CD4-positive, alpha-beta T cell treated with Interleukin-15 for 1 hour (primary cell): ENCODE measurements around the gene AKR7A2.
"Not testable (repeated sequence)": the region's sequence is repeated elsewhere in the genome, so short reads cannot be mapped to it uniquely, and the experiment has no call there.

Experiments used
- DNase-seq: peaks from one replicate; pipeline ENCODE4 v3.0.0-alpha.2; 2020

The AKR7A2 gene

GRCh38 chr1:19324665-19324990, 12.7 kb upstream of the AKR7A2 start:
- DNase-seq = no peak

GRCh38 chr1:19323987-19324664, 12.2 kb upstream of the AKR7A2 start:
- DNase-seq = no peak

- no peak for DNase-seq
These were observed 10.5 kb upstream of the AKR7A2 start for GRCh38 chr1:19322481-19322880.

- no peak for DNase-seq
These were observed 9.1 kb upstream of the AKR7A2 start for GRCh38 chr1:19321071-19321470.

- DNase-seq = no peak
These were observed 7.3 kb upstream of the AKR7A2 start for GRCh38 chr1:19319196-19319595.

- no peak for DNase-seq
These were observed 5.4 kb upstream of the AKR7A2 start for GRCh38 chr1:19317126-19317910.

- DNase-seq = peak; percentile 58
These were observed 3.6 kb upstream of the AKR7A2 start for GRCh38 chr1:19315378-19316198.

- no peak for DNase-seq
These were observed 2.3 kb upstream of the AKR7A2 start for GRCh38 chr1:19313961-19314882.

- DNase-seq = no peak
These were observed 1.7 kb upstream of the AKR7A2 start for GRCh38 chr1:19313636-19313959.

GRCh38 chr1:19312782-19313635, 1.1 kb upstream of the AKR7A2 start:
- no peak for DNase-seq

- DNase-seq = no peak
These were observed 427 bp downstream of the AKR7A2 start for GRCh38 chr1:19311503-19311930.

GRCh38 chr1:19310720-19311502, 1.0 kb downstream of the AKR7A2 start:
- DNase-seq = no peak

GRCh38 chr1:19310061-19310460, 1.9 kb downstream of the AKR7A2 start:
- DNase-seq = no peak

GRCh38 chr1:19309123-19309813, 2.7 kb downstream of the AKR7A2 start:
- no peak for DNase-seq

GRCh38 chr1:19308509-19308907, 3.4 kb downstream of the AKR7A2 start:
- DNase-seq = no peak

GRCh38 chr1:19307794-19308508, 4.0 kb downstream of the AKR7A2 start:
- no peak for DNase-seq

- DNase-seq = no peak
These were observed 5.0 kb downstream of the AKR7A2 start for GRCh38 chr1:19306941-19307340.

GRCh38 chr1:19305880-19306279, 6.1 kb downstream of the AKR7A2 start:
- DNase-seq = no peak

- not testable (repeated sequence) for DNase-seq
These were observed 7.9 kb downstream of the AKR7A2 start for GRCh38 chr1:19304081-19304480.

- no peak for DNase-seq
These were observed 11.7 kb downstream of the AKR7A2 start for GRCh38 chr1:19300211-19300610.
